Ovary (tissue), 9 donors: ENCODE measurements around the gene ZNF132. TPM values are rescaled to one million over a fixed set of nuclear protein-coding genes. Genes with fewer than 3 reads are reported as not detected.
A peak's percentile ranks its signal among the peaks of the same experiment; 100 is the strongest.

Source experiments
- DNase-seq, 5 donors: peaks; one replicate each; pipeline ENCODE4 v3.0.0-alpha.2; 2019 to 2020
- H3K27ac ChIP-seq, 2 donors: fragments of 200-600 bp; one replicate each; pipeline versions ENCODE4 v1.5.1 to v1.8.0; 2019 to 2022
- H3K27me3 ChIP-seq: fragments of 200-600 bp; one replicate; pipeline ENCODE4 v1.8.0; 2022
- H3K36me3 ChIP-seq: fragments of 200-600 bp; sonication (generic); one replicate; pipeline ENCODE4 v1.5.1; 2019
- H3K4me1 ChIP-seq: one replicate; pipeline ENCODE4 v1.8.1; 2013; ENCODE audit warnings: mild to moderate bottlenecking, moderate library complexity; ENCODE audit not compliant: insufficient read depth
- H3K4me3 ChIP-seq: fragments of 200-600 bp; sonication (generic); one replicate; pipeline ENCODE4 v1.5.1; 2017
- H3K9me3 ChIP-seq, 2 donors: fragments of 200-600 bp in 1 of 2; sonication (generic) in 1 of 2; one replicate each; pipeline versions ENCODE4 v1.5.1 to v1.8.1; 2013 to 2019; ENCODE audit warnings: mild to moderate bottlenecking in 1 of 2, moderate library complexity in 1 of 2
- EP300 ChIP-seq: sonication (generic); formaldehyde crosslinking; IDR thresholded peaks from one replicate; pipeline ENCODE4 v1.6.1; 2017; ENCODE audit warnings: antibody characterized with exemption
- POLR2A ChIP-seq: fragments of 450-650 bp; IDR thresholded peaks from one replicate; pipeline ENCODE4 v1.6.1; 2017; ENCODE audit warnings: antibody characterized with exemption, mild to moderate bottlenecking, moderate library complexity
- WGBS, 3 donors: extraction: QIAGEN DNeasy Blood & Tissue Kit in 1 of 3; methylation state at CpG; one replicate each; pipeline versions ENCODE4 v1.1.5 to v1.1.7; 2013 to 2017; 5-methylcytosine and 5-hydroxymethylcytosine counted together
- intact Hi-C, 4 donors: fragments of 100-400 bp; cut with DNase I; formaldehyde crosslinking; loops; one replicate each; pipeline versions ENCODE4 v1.11.0 to v1.15.1; 2022 to 2023
- microRNA-seq, 3 donors: library from miRNA; unstranded; fragments of <30 nt; microRNA quantifications; one replicate each; pipeline versions ENCODE4 to v1.2.0, GENCODE V29; 2019 to 2020
- polyA plus RNA-seq, 2 donors: library from polyadenylated mRNA; stranded (reverse); fragments of 200-250 nt in 1 of 2; fragments of 350-450 nt in 1 of 2; fragmentation: Illumina TruSeq in 1 of 2; extraction: RNeasy Lipid Tissue Mini Kit (QIAGEN cat#74804) in 1 of 2; gene quantifications; one replicate each; pipeline ENCODE4 v1.2.3, GENCODE V29; 2013 to 2014
- small RNA-seq: library from RNA; depleted of rRNA; stranded (forward); fragments of <200 nt; gene quantifications from one replicate; pipeline ENCODE3, GENCODE V24; 2016
- total RNA-seq, 7 donors: library from RNA; depleted of rRNA in 2 of 7; stranded (reverse); fragments of >200 nt in 2 of 7; fragmentation: NEBNext Ultra II Directional in 3 of 7; extraction: Animal tissue kit (Norgen Biotek cat#: 25700) in 3 of 7; gene quantifications; one replicate each; pipeline versions ENCODE4 v1.1.0 to v1.2.4, GENCODE V29; 2016 to 2023
- TF ChIP-seq, protein P1 (sequence below), 3 donors: fragments of 450-650 bp in 2 of 3; fragments of 200-600 bp in 1 of 3; IDR thresholded peaks; one replicate each; pipeline versions ENCODE4 v1.5.1 to v1.8.0; 2016 to 2022; ENCODE audit warnings: antibody characterized with exemption in 3 of 3, mild to moderate bottlenecking in 1 of 3
- donor health status: DM: no; HTN: no; CAD: no; lungs with moderate emphysema.
- donor health status: DM: no; HTN: no; CAD: no.
- donor health status: Bipolar disorder and iron deficiency.
- donor health status: DM: yes; HTN: yes; CAD: no.
- donor health status: DM: no; HTN: no; CAD: no.
- donor health status: DM: yes; HTN: yes; CAD: no.

The ZNF132 gene
- total and polyA plus RNA-seq, 9 donors, result 3.3 to 12.5 (median 8.2) TPM

GRCh38 chr19:58385891-58386575 lies 53.9 kb downstream of the ZNF132 start:
- 2 to 7% (median 2%) methylated on average over 29 to 36 of the region's 36 CpGs for WGBS, 3 donors
- H3K4me3 ChIP-seq, result peak overlapping the region; percentile 82
- no peaks in the 10 kb centered on the region for H3K27me3 ChIP-seq
- H3K4me1 ChIP-seq, result peaks cover 23% of the 10 kb centered on the region
- TF ChIP-seq EP300 (no peak), POLR2A (no peak)
- TF ChIP-seq, protein P1, sequence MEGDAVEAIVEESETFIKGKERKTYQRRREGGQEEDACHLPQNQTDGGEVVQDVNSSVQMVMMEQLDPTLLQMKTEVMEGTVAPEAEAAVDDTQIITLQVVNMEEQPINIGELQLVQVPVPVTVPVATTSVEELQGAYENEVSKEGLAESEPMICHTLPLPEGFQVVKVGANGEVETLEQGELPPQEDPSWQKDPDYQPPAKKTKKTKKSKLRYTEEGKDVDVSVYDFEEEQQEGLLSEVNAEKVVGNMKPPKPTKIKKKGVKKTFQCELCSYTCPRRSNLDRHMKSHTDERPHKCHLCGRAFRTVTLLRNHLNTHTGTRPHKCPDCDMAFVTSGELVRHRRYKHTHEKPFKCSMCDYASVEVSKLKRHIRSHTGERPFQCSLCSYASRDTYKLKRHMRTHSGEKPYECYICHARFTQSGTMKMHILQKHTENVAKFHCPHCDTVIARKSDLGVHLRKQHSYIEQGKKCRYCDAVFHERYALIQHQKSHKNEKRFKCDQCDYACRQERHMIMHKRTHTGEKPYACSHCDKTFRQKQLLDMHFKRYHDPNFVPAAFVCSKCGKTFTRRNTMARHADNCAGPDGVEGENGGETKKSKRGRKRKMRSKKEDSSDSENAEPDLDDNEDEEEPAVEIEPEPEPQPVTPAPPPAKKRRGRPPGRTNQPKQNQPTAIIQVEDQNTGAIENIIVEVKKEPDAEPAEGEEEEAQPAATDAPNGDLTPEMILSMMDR (IDR thresholded peaks at IDR 0.05), result no peak
- H3K9me3 ChIP-seq, result no peaks in the 10 kb centered on the region
- intact Hi-C loops, result no loop called here
- peak overlapping the region; percentile 84 to 92 for H3K27ac ChIP-seq
- H3K36me3 ChIP-seq, result no peaks in the 10 kb centered on the region
- peak in 2 of 5 donors; percentile 43 to 49 for DNase-seq

- 60 to 69% (median 66%) methylated on average over 8 to 9 of the region's 9 CpGs for WGBS, 3 donors
- no peaks in the 10 kb centered on the region for H3K9me3 ChIP-seq
- no peaks in the 10 kb centered on the region for H3K27me3 ChIP-seq
- H3K36me3 ChIP-seq, result no peaks in the 10 kb centered on the region
- H3K4me3 ChIP-seq, result no peak overlapping the region
- DNase-seq, result peak in 1 of 5 donors; percentile 42
- peaks cover 23% of the 10 kb centered on the region for H3K4me1 ChIP-seq
- TF ChIP-seq POLR2A, result no peak
- TF ChIP-seq, protein P1 (IDR thresholded peaks at IDR 0.05), result no peak
- no peak for TF ChIP-seq EP300
- H3K27ac ChIP-seq, result peak overlapping the region; percentile 84 to 92
- intact Hi-C loops, result no loop called here
These were observed 54.6 kb downstream of the ZNF132 start for GRCh38 chr19:58385313-58385890.

GRCh38 chr19:58382997-58383603 lies 56.9 kb downstream of the ZNF132 start:
- no peak overlapping the region for H3K27ac ChIP-seq
- no peak overlapping the region for H3K4me3 ChIP-seq
- TF ChIP-seq POLR2A (no peak), EP300 (no peak)
- TF ChIP-seq, protein P1 (IDR thresholded peaks at IDR 0.05), result no peak
- WGBS, 3 donors, result 75 to 93% (median 86%) methylated on average over 6 of the region's 6 CpGs
- peaks cover 26% of the 10 kb centered on the region for H3K4me1 ChIP-seq
- no peaks in the 10 kb centered on the region for H3K27me3 ChIP-seq
- H3K36me3 ChIP-seq, result no peaks in the 10 kb centered on the region
- no peaks in the 10 kb centered on the region for H3K9me3 ChIP-seq
- intact Hi-C loops, result no loop called here
- peak in 1 of 5 donors; percentile 37 for DNase-seq

Small RNA genes within 50 kb of the gene (microRNA-seq; reads per million reads assigned to microRNA genes)
- 0 to 0.16 (median 0) reads per million in 3 donors for gene MIR4754

Small RNA genes within 50 kb of the gene (small RNA-seq; reads per million reads assigned to genes)
- not detected for gene MIR4754
- gene RNU6-1337P, result not detected

Other genes starting within 250 kb of the ZNF132 start
- gene ZNF544, start 211.2 kb downstream of the ZNF132 start, total RNA-seq, result 10 to 100 TPM; 20.8 to 39.8 (median 37.5) TPM
- 10 to 100 TPM; 16.8 to 18.3 TPM for gene ZNF544, start 211.2 kb downstream of the ZNF132 start, polyA plus RNA-seq
- 10 to 100 TPM in 1 of 7 donors, 1 to 10 TPM in 6; 4.8 to 10.6 (median 8.0) TPM for gene ZNF8, start 161.2 kb downstream of the ZNF132 start, total RNA-seq
- gene ZNF8, start 161.2 kb downstream of the ZNF132 start, polyA plus RNA-seq, result 1 to 10 TPM; 2.7 to 4.2 TPM
- gene ERVK3-1, start 134.8 kb downstream of the ZNF132 start, total RNA-seq, result 10 to 100 TPM; 26.9 to 37.6 (median 29.9) TPM
- gene ERVK3-1, start 134.8 kb downstream of the ZNF132 start, polyA plus RNA-seq, result 10 to 100 TPM; 27.4 to 52.5 TPM
- gene ZSCAN22, start 113.2 kb downstream of the ZNF132 start, total RNA-seq, result 1 to 10 TPM; 2.2 to 6.1 (median 4.5) TPM
- 1 to 10 TPM; 1.1 to 2.3 TPM for gene ZSCAN22, start 113.2 kb downstream of the ZNF132 start, polyA plus RNA-seq
- 10 to 100 TPM in 2 of 7 donors, 1 to 10 TPM in 5; 2.6 to 32.4 (median 4.8) TPM for gene A1BG, start 86.7 kb downstream of the ZNF132 start, total RNA-seq
- gene A1BG, start 86.7 kb downstream of the ZNF132 start, polyA plus RNA-seq, result 10 to 100 TPM in 1 of 2 donors, under 1 TPM in 1; 0.38 to 11.8 TPM
- 1 to 10 TPM; 2.5 to 6.5 (median 3.4) TPM for gene ZNF497, start 77.4 kb downstream of the ZNF132 start, total RNA-seq
- 1 to 10 TPM in 1 of 2 donors, under 1 TPM in 1; 0.30 to 2.2 TPM for gene ZNF497, start 77.4 kb downstream of the ZNF132 start, polyA plus RNA-seq
- gene ZNF837, start 59.1 kb downstream of the ZNF132 start, total RNA-seq, result 1 to 10 TPM; 1.4 to 3.2 (median 2.7) TPM
- 1 to 10 TPM in 1 of 2 donors, not detected in 1; 2.3 TPM for gene ZNF837, start 59.1 kb downstream of the ZNF132 start, polyA plus RNA-seq
- 1,000 to 10,000 TPM; 1,875 to 5,180 (median 2,346) TPM for gene RPS5, start 52.9 kb downstream of the ZNF132 start, total RNA-seq
- 1,000 to 10,000 TPM in 1 of 2 donors, 100 to 1,000 TPM in 1; 715 to 3,775 TPM for gene RPS5, start 52.9 kb downstream of the ZNF132 start, polyA plus RNA-seq
- gene RNF225, start 44.5 kb downstream of the ZNF132 start, total RNA-seq, result not detected
- gene RNF225, start 44.5 kb downstream of the ZNF132 start, polyA plus RNA-seq, result not detected
- 10 to 100 TPM; 12.6 to 24.3 (median 22.0) TPM for gene ZNF584, start 31.5 kb downstream of the ZNF132 start, total RNA-seq
- gene ZNF584, start 31.5 kb downstream of the ZNF132 start, polyA plus RNA-seq, result 10 to 100 TPM; 11.0 to 12.0 TPM
- gene ZNF324B, start 11.5 kb upstream of the ZNF132 start, total RNA-seq, result 10 to 100 TPM in 1 of 7 donors, 1 to 10 TPM in 6; 4.7 to 11.4 (median 8.5) TPM
- gene ZNF324B, start 11.5 kb upstream of the ZNF132 start, polyA plus RNA-seq, result 1 to 10 TPM; 4.2 to 4.7 TPM
- gene ZNF324, start 26.9 kb upstream of the ZNF132 start, total RNA-seq, result 10 to 100 TPM; 14.2 to 20.2 (median 18.6) TPM
- gene ZNF324, start 26.9 kb upstream of the ZNF132 start, polyA plus RNA-seq, result 1 to 10 TPM; 3.9 to 8.7 TPM
- 10 to 100 TPM; 16.2 to 20.9 (median 18.6) TPM for gene ZNF446, start 36.2 kb upstream of the ZNF132 start, total RNA-seq
- 10 to 100 TPM in 1 of 2 donors, 1 to 10 TPM in 1; 1.9 to 24.9 TPM for gene ZNF446, start 36.2 kb upstream of the ZNF132 start, polyA plus RNA-seq
- 10 to 100 TPM in 4 of 7 donors, 1 to 10 TPM in 3; 6.5 to 14.8 (median 11.1) TPM for gene SLC27A5, start 71.8 kb upstream of the ZNF132 start, total RNA-seq
- 10 to 100 TPM in 1 of 2 donors, under 1 TPM in 1; 0.70 to 14.2 TPM for gene SLC27A5, start 71.8 kb upstream of the ZNF132 start, polyA plus RNA-seq
- gene ZBTB45, start 79.7 kb upstream of the ZNF132 start, total RNA-seq, result 10 to 100 TPM in 5 of 7 donors, 1 to 10 TPM in 2; 8.1 to 23.3 (median 17.3) TPM
- 10 to 100 TPM in 1 of 2 donors, 1 to 10 TPM in 1; 1.1 to 11.6 TPM for gene ZBTB45, start 79.7 kb upstream of the ZNF132 start, polyA plus RNA-seq
- gene TRIM28, start 103.9 kb upstream of the ZNF132 start, total RNA-seq, result 100 to 1,000 TPM; 193 to 505 (median 348) TPM
- 100 to 1,000 TPM; 270 to 294 TPM for gene TRIM28, start 103.9 kb upstream of the ZNF132 start, polyA plus RNA-seq
- gene CHMP2A, start 115.0 kb upstream of the ZNF132 start, total RNA-seq, result 100 to 1,000 TPM in 2 of 7 donors, 10 to 100 TPM in 5; 54.2 to 105 (median 96.1) TPM
- 100 to 1,000 TPM; 137 to 143 TPM for gene CHMP2A, start 115.0 kb upstream of the ZNF132 start, polyA plus RNA-seq
- 10 to 100 TPM; 13.8 to 75.0 (median 62.6) TPM for gene UBE2M, start 118.5 kb upstream of the ZNF132 start, total RNA-seq
- gene UBE2M, start 118.5 kb upstream of the ZNF132 start, polyA plus RNA-seq, result 100 to 1,000 TPM in 1 of 2 donors, 10 to 100 TPM in 1; 43.8 to 110 TPM
- gene MZF1, start 133.2 kb upstream of the ZNF132 start, total RNA-seq, result 10 to 100 TPM; 26.2 to 48.0 (median 30.6) TPM
- 10 to 100 TPM; 10.8 to 32.5 TPM for gene MZF1, start 133.2 kb upstream of the ZNF132 start, polyA plus RNA-seq